IPS DF 6.9 (cell line): Measurements from ENCODE around the gene POU2F3.

Source experiments
- DNase-seq: peaks from one replicate; pipeline ENCODE4 v3.0.0-alpha.2; 2013; ENCODE audit warnings: low read depth, low spot score
- H3K27ac ChIP-seq: one replicate; pipeline ENCODE4 v1.5.1; 2013; ENCODE audit warnings: low read length, control low read depth
- H3K27me3 ChIP-seq: 2 replicates; pipeline ENCODE4 v1.6.1; 2013; ENCODE audit warnings: mild to moderate bottlenecking, low read length; ENCODE audit not compliant: control insufficient read depth, insufficient read depth
- H3K36me3 ChIP-seq: 2 replicates; pipeline ENCODE4 v1.6.1; 2013; ENCODE audit warnings: low read length; ENCODE audit not compliant: control insufficient read depth, insufficient read depth
- H3K4me1 ChIP-seq: 2 replicates; pipeline ENCODE4 v1.6.1; 2013; ENCODE audit warnings: low read length; ENCODE audit not compliant: control insufficient read depth, insufficient read depth
- H3K4me3 ChIP-seq: 2 replicates; pipeline ENCODE4 v1.5.1; 2013; ENCODE audit warnings: mild to moderate bottlenecking, low read length
- H3K9me3 ChIP-seq: 2 replicates; pipeline ENCODE4 v1.6.1; 2013; ENCODE audit warnings: low read length, inconsistent platforms; ENCODE audit not compliant: control insufficient read depth, insufficient read depth
- WGBS: extraction: QIAGEN DNeasy Blood & Tissue Kit; methylation state at CpG from one replicate; pipeline ENCODE4 v1.1.7; 2013; ENCODE audit warnings: mixed read lengths, missing lambda C conversion rate; ENCODE audit not compliant: insufficient read length, insufficient coverage; 5-methylcytosine and 5-hydroxymethylcytosine counted together

POU2F3 gene

DNA sequence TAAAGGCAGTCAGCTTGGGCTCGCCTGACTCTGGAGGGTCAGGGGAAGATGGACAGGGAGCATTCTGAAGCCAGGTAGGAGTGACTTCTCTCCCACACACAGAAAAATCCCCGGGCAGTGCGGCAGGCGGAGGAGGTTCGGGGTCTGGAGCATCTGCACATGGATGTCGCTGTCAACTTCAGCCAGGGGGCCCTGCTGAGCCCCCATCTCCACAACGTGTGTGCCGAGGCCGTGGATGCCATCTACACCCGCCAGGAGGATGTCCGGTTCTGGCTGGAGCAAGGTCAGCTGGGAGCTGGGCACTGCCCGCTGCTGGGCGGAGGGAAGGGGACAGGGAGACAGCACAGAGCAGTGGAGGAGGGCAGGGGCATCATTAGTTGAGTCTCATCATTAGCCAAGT, 13.2 kb upstream of the POU2F3 start:
- DNase-seq, result no peak
- Histone ChIP-seq H3K27ac (no peak overlapping the region), H3K27me3 (no peaks in the 10 kb centered on the region; the same call in 1 of the 2 replicates), H3K4me1 (no peaks in the 10 kb centered on the region), H3K4me3 (no peak overlapping the region), H3K36me3 (no peaks in the 10 kb centered on the region), H3K9me3 (no peaks in the 10 kb centered on the region)
- WGBS, result no CpG with 5 or more reads among the region's 13 CpGs

DNA sequence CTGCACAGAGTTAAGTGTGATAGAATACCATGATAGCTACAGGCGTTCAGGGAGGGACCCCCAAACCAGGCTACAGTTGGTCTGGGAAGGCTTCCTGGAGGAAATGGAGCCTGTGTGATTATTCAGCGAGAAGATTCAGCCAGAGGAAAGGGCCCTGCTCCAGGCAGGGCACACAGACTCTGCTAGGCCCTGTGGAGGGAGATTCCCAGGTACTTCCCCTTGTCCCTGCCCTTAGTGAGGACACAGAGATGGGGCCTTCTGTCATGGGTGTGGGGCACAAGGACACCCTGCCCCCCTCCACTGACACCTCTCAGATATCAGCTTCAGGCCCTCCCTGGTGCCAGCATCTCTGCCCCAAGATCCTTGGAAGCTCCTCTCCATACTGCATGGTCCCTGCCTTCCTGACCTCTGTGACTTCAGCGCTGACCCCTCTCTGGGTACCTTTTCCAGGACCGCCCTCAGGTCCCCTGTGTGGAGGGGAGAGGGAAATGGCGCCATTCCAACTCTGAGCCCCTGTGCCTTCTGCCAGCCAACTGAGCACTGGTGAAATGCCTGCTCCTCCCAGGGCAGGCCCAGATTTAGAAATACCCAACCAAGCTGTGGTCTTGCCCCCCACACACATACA, 12.6 kb upstream of the POU2F3 start:
- no peak for DNase-seq
- Histone ChIP-seq H3K27me3 (no peaks in the 10 kb centered on the region), H3K9me3 (no peaks in the 10 kb centered on the region), H3K27ac (no peak overlapping the region), H3K4me1 (no peaks in the 10 kb centered on the region), H3K4me3 (no peak overlapping the region), H3K36me3 (no peaks in the 10 kb centered on the region)
- WGBS, result no CpG with 5 or more reads among the region's 5 CpGs

GRCh38 chr11:120228794-120229384, 11.1 kb upstream of the POU2F3 start:
- no peaks in the 10 kb centered on the region for H3K27me3 ChIP-seq
- WGBS, result no CpG with 5 or more reads among the region's 16 CpGs
- H3K4me1 ChIP-seq, result no peaks in the 10 kb centered on the region
- no peak overlapping the region for H3K4me3 ChIP-seq
- DNase-seq, result no peak
- H3K27ac ChIP-seq, result no peak overlapping the region
- no peaks in the 10 kb centered on the region for H3K36me3 ChIP-seq
- no peaks in the 10 kb centered on the region for H3K9me3 ChIP-seq

- H3K4me1 ChIP-seq, result no peaks in the 10 kb centered on the region
- no peaks in the 10 kb centered on the region for H3K36me3 ChIP-seq
- no peaks in the 10 kb centered on the region for H3K27me3 ChIP-seq
- DNase-seq, result no peak
- WGBS, result no CpG with 5 or more reads among the region's 17 CpGs
- no peaks in the 10 kb centered on the region for H3K9me3 ChIP-seq
- H3K4me3 ChIP-seq, result no peak overlapping the region
- no peak overlapping the region for H3K27ac ChIP-seq
Measured at GRCh38 chr11:120229451-120230424, 10.2 kb upstream of the POU2F3 start.

DNA sequence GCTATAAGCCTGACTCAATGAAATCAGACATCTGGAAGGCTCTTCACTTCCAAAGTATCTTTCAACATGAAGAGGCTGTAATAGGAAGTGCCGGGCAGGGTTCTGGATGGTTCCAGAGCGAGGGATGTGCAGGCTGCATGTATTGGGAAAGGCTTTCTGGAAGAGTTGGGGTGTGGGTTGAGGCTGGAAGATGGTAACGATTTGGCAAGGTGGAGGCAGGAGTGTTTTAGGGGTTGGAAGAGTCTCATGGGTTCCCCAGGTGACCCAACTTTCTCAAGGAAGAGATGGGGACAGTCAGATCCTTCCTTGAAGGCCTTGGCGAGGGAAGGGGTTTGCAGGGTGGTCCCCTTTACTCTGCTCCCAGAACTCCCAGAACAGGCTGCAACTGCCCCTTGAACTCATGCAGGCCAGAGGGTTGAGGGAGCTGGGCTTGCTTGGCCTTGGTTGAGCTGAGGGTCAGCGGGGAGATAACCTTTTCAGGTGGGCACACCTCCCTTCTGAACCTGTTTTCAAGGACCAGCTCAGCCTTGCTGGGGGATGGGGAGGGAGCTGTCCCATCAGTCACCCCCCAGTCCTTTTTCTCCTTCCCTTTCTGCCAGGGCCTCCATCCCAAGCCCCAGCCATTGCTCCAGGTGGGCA, 9.4 kb upstream of the POU2F3 start:
- no peak for DNase-seq
- H3K27ac ChIP-seq, result no peak overlapping the region
- no CpG with 5 or more reads among the region's 5 CpGs for WGBS
- no peaks in the 10 kb centered on the region for H3K36me3 ChIP-seq
- no peaks in the 10 kb centered on the region for H3K4me1 ChIP-seq
- no peaks in the 10 kb centered on the region for H3K9me3 ChIP-seq
- H3K27me3 ChIP-seq, result no peaks in the 10 kb centered on the region
- no peak overlapping the region for H3K4me3 ChIP-seq

GRCh38 chr11:120231963-120232362, 8.0 kb upstream of the POU2F3 start:
- WGBS, result no CpG with 5 or more reads among the region's 4 CpGs
- no peak overlapping the region for H3K4me3 ChIP-seq
- no peak overlapping the region for H3K27ac ChIP-seq
- no peak for DNase-seq
- H3K4me1 ChIP-seq, result 0 out of 2 replicates have a peak, but pooled peaks cover 2% of the 10 kb centered on the region
- H3K36me3 ChIP-seq, result no peaks in the 10 kb centered on the region
- H3K9me3 ChIP-seq, result no peaks in the 10 kb centered on the region
- no peaks in the 10 kb centered on the region for H3K27me3 ChIP-seq

DNA sequence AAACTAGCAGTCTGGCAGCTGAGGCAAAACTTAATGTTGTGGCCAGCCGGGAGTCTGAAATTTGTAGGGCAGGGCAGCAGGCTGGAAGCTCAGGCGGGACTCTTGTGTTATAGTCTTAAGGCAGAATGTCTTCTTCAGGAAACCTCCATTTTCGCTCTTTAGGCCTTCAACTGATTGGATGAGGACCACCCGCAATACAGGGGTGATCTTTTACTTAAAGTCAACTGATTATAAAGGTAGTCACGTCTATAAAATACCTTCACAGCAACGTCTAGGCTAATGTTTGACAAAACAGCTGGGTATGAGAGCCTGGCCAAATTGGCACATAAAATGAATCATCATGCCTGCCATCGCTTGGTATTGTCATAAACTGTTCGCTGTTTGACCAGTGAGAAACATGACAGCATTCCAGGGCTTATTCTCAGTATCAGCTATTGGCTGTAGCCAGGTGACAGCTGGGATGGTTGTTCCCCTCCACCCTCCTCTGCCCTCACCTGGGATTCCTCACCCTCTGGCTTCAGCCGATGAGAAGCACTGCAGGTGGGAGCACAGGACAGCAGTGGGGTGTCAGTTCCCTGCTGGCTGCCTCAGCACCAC, 6.6 kb upstream of the POU2F3 start:
- no peak for DNase-seq
- Histone ChIP-seq H3K4me3 (no peak overlapping the region), H3K36me3 (no peaks in the 10 kb centered on the region), H3K4me1 (0 out of 2 replicates have a peak, but pooled peaks cover 2% of the 10 kb centered on the region), H3K27me3 (no peaks in the 10 kb centered on the region), H3K9me3 (no peaks in the 10 kb centered on the region), H3K27ac (no peak overlapping the region)
- no CpG with 5 or more reads among the region's 9 CpGs for WGBS

GRCh38 chr11:120235024-120235628, 4.8 kb upstream of the POU2F3 start:
- DNase-seq, result peak; percentile 78
- WGBS, result no CpG with 5 or more reads among the region's 8 CpGs
- no peaks in the 10 kb centered on the region for H3K36me3 ChIP-seq
- H3K4me1 ChIP-seq, result peaks cover 2% of the 10 kb centered on the region; the same call in 1 of the 2 replicates
- no peaks in the 10 kb centered on the region for H3K9me3 ChIP-seq
- H3K27ac ChIP-seq, result no peak overlapping the region
- H3K4me3 ChIP-seq, result no peak overlapping the region
- H3K27me3 ChIP-seq, result peaks cover 8% of the 10 kb centered on the region

- DNase-seq, result no peak
- Histone ChIP-seq H3K27me3 (peaks cover 8% of the 10 kb centered on the region), H3K27ac (no peak overlapping the region), H3K9me3 (no peaks in the 10 kb centered on the region), H3K36me3 (no peaks in the 10 kb centered on the region), H3K4me3 (no peak overlapping the region), H3K4me1 (peaks cover 2% of the 10 kb centered on the region; the same call in 1 of the 2 replicates)
- no CpG with 5 or more reads among the region's 5 CpGs for WGBS
Measured at GRCh38 chr11:120236169-120237107, 3.5 kb upstream of the POU2F3 start.
